Adipose tissue (tissue), 3 donors: ENCODE results near the gene FLNB. TPM values are rescaled to one million over a fixed set of nuclear protein-coding genes. Genes with fewer than 3 reads are reported as not detected.
"Not testable (repeated sequence)": the region's sequence is repeated elsewhere in the genome, so short reads cannot be mapped to it uniquely, and the experiment has no call there.

ENCODE experiments used
- H3K27ac ChIP-seq: one replicate; pipeline ENCODE4 v1.5.1; 2013; ENCODE audit warnings: low read depth, low read length
- WGBS, 3 donors: extraction: QIAGEN DNeasy Blood & Tissue Kit; methylation state at CpG; one replicate each; pipeline ENCODE4 v1.1.7; 2013; 5-methylcytosine and 5-hydroxymethylcytosine counted together
- polyA plus RNA-seq, 3 donors: library from polyadenylated mRNA; stranded (reverse); fragments of 200-250 nt; gene quantifications; one replicate each; pipeline ENCODE4 v1.2.3, GENCODE V29; 2013
- donor health status: healthy with polysubstance abuse.
- donor health status: Bipolar disorder and iron deficiency.
- donor health status: healthy.

FLNB gene
- polyA plus RNA-seq, 3 donors: 49.8 to 67.5 (median 61.3) TPM

GRCh38 chr3:58042947-58043707, 34.9 kb downstream of the FLNB start:
- 82 to 91% (median 84%) methylated on average over 6 of the region's 6 CpGs for WGBS, 3 donors
- H3K27ac ChIP-seq: no peak overlapping the region

- no peak overlapping the region for H3K27ac ChIP-seq
- 67 to 85% (median 82%) methylated on average over 4 of the region's 4 CpGs for WGBS, 3 donors
Observed at GRCh38 chr3:58043933-58044332, 35.7 kb downstream of the FLNB start.

- WGBS, 3 donors: 53 to 77% (median 58%) methylated on average over 7 of the region's 7 CpGs
Observed at GRCh38 chr3:58044691-58045483, 36.7 kb downstream of the FLNB start.

GRCh38 chr3:58047826-58048225, 39.6 kb downstream of the FLNB start:
- H3K27ac ChIP-seq: no peak overlapping the region
- WGBS, 3 donors: 56 to 83% (median 68%) methylated on average over 5 of the region's 5 CpGs

More at GRCh38 chr3:58044691-58045483, 36.7 kb downstream of the FLNB start:
- no peak overlapping the region for H3K27ac ChIP-seq

- H3K27ac ChIP-seq: no peak overlapping the region
- WGBS, 3 donors: 28 to 56% (median 37%) methylated on average over 4 of the region's 4 CpGs
Observed at GRCh38 chr3:58048301-58048700, 40.1 kb downstream of the FLNB start.

- 31 to 67% (median 63%) methylated on average over 10 of the region's 10 CpGs for WGBS, 3 donors
- H3K27ac ChIP-seq: no peak overlapping the region
Observed at GRCh38 chr3:58049143-58049785, 41.0 kb downstream of the FLNB start.

- 52 to 78% (median 52%) methylated on average over 9 of the region's 9 CpGs for WGBS, 3 donors
- no peak overlapping the region for H3K27ac ChIP-seq
Observed at GRCh38 chr3:58051196-58051595, 43.0 kb downstream of the FLNB start.

- not testable (repeated sequence) for H3K27ac ChIP-seq
- 84 to 89% (median 85%) methylated on average over 15 of the region's 15 CpGs for WGBS, 3 donors
Observed at GRCh38 chr3:58051658-58052261, 43.5 kb downstream of the FLNB start.

- 33 to 44% (median 35%) methylated on average over 8 of the region's 8 CpGs for WGBS, 3 donors
- H3K27ac ChIP-seq: no peak overlapping the region
Observed at GRCh38 chr3:58052373-58053273, 44.4 kb downstream of the FLNB start.

GRCh38 chr3:58054652-58055051, 46.4 kb downstream of the FLNB start:
- H3K27ac ChIP-seq: no peak overlapping the region

GRCh38 chr3:58055314-58055713, 47.1 kb downstream of the FLNB start:
- 86 to 92% (median 88%) methylated on average over 4 of the region's 4 CpGs for WGBS, 3 donors
- no peak overlapping the region for H3K27ac ChIP-seq

- not testable (repeated sequence) for H3K27ac ChIP-seq
- WGBS, 3 donors: 95 to 98% (median 97%) methylated on average over 5 of the region's 5 CpGs
Observed at GRCh38 chr3:58055891-58056290, 47.7 kb downstream of the FLNB start.

- WGBS, 3 donors: 40 to 78% (median 42%) methylated on average over 8 of the region's 8 CpGs
- no peak overlapping the region for H3K27ac ChIP-seq
Observed at GRCh38 chr3:58058361-58059263, 50.4 kb downstream of the FLNB start.

- WGBS, 3 donors: 37 to 44% (median 40%) methylated on average over 15 of the region's 15 CpGs
- no peak overlapping the region for H3K27ac ChIP-seq
Observed at GRCh38 chr3:58059349-58060321, 51.4 kb downstream of the FLNB start.

GRCh38 chr3:58062472-58062871, 54.2 kb downstream of the FLNB start:
- WGBS, 3 donors: 55 to 61% (median 59%) methylated on average over 5 of the region's 5 CpGs
- no peak overlapping the region for H3K27ac ChIP-seq
